Heart left ventricle (tissue), 16 donors: ENCODE measurements around the gene AMDHD2. TPM values are rescaled to one million over a fixed set of nuclear protein-coding genes. Genes with fewer than 3 reads are reported as not detected.
"Not testable (repeated sequence)": the region's sequence is repeated elsewhere in the genome, so short reads cannot be mapped to it uniquely, and the experiment has no call there.

ENCODE experiments used
- ATAC-seq, 4 donors: fragments of 200-7000 bp; cut with Tn5 transposase; one replicate each; pipeline ENCODE4 v1.9.1; 2020 to 2022; ENCODE audit warnings: moderate library complexity in 4 of 4, mild to moderate bottlenecking in 3 of 4, moderate number of reproducible peaks in 1 of 4
- DNase-seq, 5 donors: peaks; one replicate each; pipeline ENCODE4 v3.0.0-alpha.2; 2020
- H3K27ac ChIP-seq, 12 donors: fragments of 200-600 bp; sonication (generic) in 4 of 12; one replicate each; pipeline versions ENCODE4 v1.5.0 to v1.8.0; 2016 to 2022; ENCODE audit warnings: mild to moderate bottlenecking in 2 of 12
- H3K27me3 ChIP-seq, 9 donors: fragments of 200-600 bp; sonication (generic) in 2 of 9; one replicate each; pipeline versions ENCODE4 v1.5.1 to v1.8.0; 2016 to 2022; ENCODE audit warnings: mild to moderate bottlenecking in 3 of 9
- H3K36me3 ChIP-seq, 9 donors: fragments of 200-600 bp; sonication (generic) in 2 of 9; one replicate each; pipeline versions ENCODE4 v1.5.0 to v1.8.0; 2018 to 2022; ENCODE audit warnings: mild to moderate bottlenecking in 2 of 9
- H3K4me1 ChIP-seq, 12 donors: fragments of 200-600 bp; sonication (generic) in 4 of 12; one replicate each; pipeline versions ENCODE4 v1.5.0 to v1.8.0; 2016 to 2022; ENCODE audit warnings: mild to moderate bottlenecking in 3 of 12
- H3K4me3 ChIP-seq, 12 donors: fragments of 200-600 bp; sonication (generic) in 4 of 12; one replicate each; pipeline versions ENCODE4 v1.5.0 to v1.8.0; 2017 to 2022; ENCODE audit warnings: mild to moderate bottlenecking in 9 of 12, moderate library complexity in 4 of 12
- H3K9me3 ChIP-seq, 12 donors: fragments of 200-600 bp; sonication (generic) in 4 of 12; one replicate each; pipeline versions ENCODE4 v1.5.0 to v1.8.0; 2016 to 2022; ENCODE audit warnings: mild to moderate bottlenecking in 1 of 12
- CTCF ChIP-seq, 12 donors: fragments of 200-600 bp; sonication (generic) in 4 of 12; IDR thresholded peaks; one replicate each; pipeline versions ENCODE4 v1.5.0 to v1.8.0; 2018 to 2022; ENCODE audit warnings: antibody characterized with exemption in 12 of 12, mild to moderate bottlenecking in 5 of 12
- POLR2A ChIP-seq, 2 donors: fragments of 450-650 bp; IDR thresholded peaks; one replicate each; pipeline ENCODE4 v1.6.1; 2017; ENCODE audit warnings: antibody characterized with exemption in 2 of 2, mild to moderate bottlenecking in 2 of 2, moderate library complexity in 2 of 2
- WGBS, 4 donors: extraction: QIAGEN DNeasy Blood & Tissue Kit in 2 of 4; methylation state at CpG; one replicate each; pipeline versions ENCODE4 v1.1.5 to v1.1.7; 2013 to 2018; 5-methylcytosine and 5-hydroxymethylcytosine counted together
- intact Hi-C, 10 donors: fragments of 100-400 bp; cut with DNase I; formaldehyde crosslinking; loops; one replicate each; pipeline versions ENCODE4 v1.11.1 to v1.14.2; 2022
- polyA plus RNA-seq, 2 donors: library from polyadenylated mRNA; stranded (reverse); fragments of 200-250 nt; gene quantifications; one replicate each; pipeline ENCODE4 v1.2.3, GENCODE V29; 2013
- total RNA-seq, 9 donors: library from RNA; depleted of rRNA in 2 of 9; stranded (reverse); fragments of >200 nt in 2 of 9; fragmentation: NEBNext Ultra II Directional in 3 of 9; extraction: Animal tissue kit (Norgen Biotek cat#: 25700) in 3 of 9; gene quantifications; one replicate each; pipeline versions ENCODE4 v1.1.0 to v1.2.4, GENCODE V29; 2016 to 2023
- donor health status: ischemic (EF 13 %, LVEDD 7.1; RV severe dilation, severe dysfunction).
- donor health status: healthy with polysubstance abuse.
- donor health status: DM: no; HTN: yes; CAD: no.
- donor health status: DM: no; HTN: no; CAD: no.
- donor health status: ischemic (EF 25% LVEDD 6.9; RV normal size, moderate dysfunction).
- donor health status: ischemic (EF 25% LVEDD 5.7; RV mildly dilated, moderate dysfunction).
- donor health status: healthy.
- donor health status: DM: yes; HTN: yes; CAD: no.
- donor health status: ischemic (EF 35%, LVEDD 5.7; RV mildly dilated, moderate dysfunction).
- donor health status: nonischemic (EF 11% LVEDD 7.7; RV severe dilation, severe dysfunction).
- donor health status: DM: yes; HTN: yes; CAD: no.
- donor health status: PGD.
- donor health status: ischemic (EF 29% LVEDD 5.4; RV normal size, mild dysfunction).
- donor health status: nonischemic (EF 23%, LVEDD 6.1; RV moderate dilation, normal function).

AMDHD2 gene
- total and polyA plus RNA-seq, 11 donors = 8.9 to 34.0 (median 11.8) TPM

- no peak for TF ChIP-seq POLR2A (IDR thresholded peaks at IDR 0.05)
- no peak for TF ChIP-seq CTCF (IDR thresholded peaks at IDR 0.05)
- no peak for ATAC-seq
- H3K36me3 ChIP-seq = no peaks in the 10 kb centered on the region
- intact Hi-C loops = loop anchor here in 1 of 10 donors (1.0 kb wide), 1 partner anchor 17 kb away; no protein-coding TSS in a partner anchor
- peaks cover 11 to 23% (median 22%) of the 10 kb centered on the region in 9 donors for H3K27me3 ChIP-seq
- H3K9me3 ChIP-seq = no peaks in the 10 kb centered on the region
- H3K4me1 ChIP-seq = peaks cover 7 to 40% (median 24%) of the 10 kb centered on the region in 12 donors
- H3K4me3 ChIP-seq = peak overlapping the region in 2 of 12 donors; percentile 9 to 75
- 96 to 98% (median 96%) methylated on average over 9 of the region's 9 CpGs for WGBS, 4 donors
- DNase-seq = no peak
- H3K27ac ChIP-seq = no peak overlapping the region
Observed at GRCh38 chr16:2476345-2476720, 43.8 kb upstream of the AMDHD2 start.

- Histone ChIP-seq H3K36me3 (no peaks in the 10 kb centered on the region), H3K9me3 (no peaks in the 10 kb centered on the region), H3K27ac (no peak overlapping the region), H3K4me3 (peak overlapping the region in 1 of 12 donors; percentile 9), H3K27me3 (peaks cover 7 to 19% (median 18%) of the 10 kb centered on the region in 9 donors), H3K4me1 (peaks cover 5 to 36% (median 20%) of the 10 kb centered on the region in 12 donors)
- 90 to 98% (median 91%) methylated on average over 3 of the region's 3 CpGs for WGBS, 4 donors
- DNase-seq (no peak), ATAC-seq (no peak)
- TF ChIP-seq POLR2A (IDR thresholded peaks at IDR 0.05) = no peak
- TF ChIP-seq CTCF (IDR thresholded peaks at IDR 0.05) = no peak
- intact Hi-C loops = loop anchor here in 1 of 10 donors (1.0 kb wide), 1 partner anchor 17 kb away; no protein-coding TSS in a partner anchor
Observed at GRCh38 chr16:2476741-2477140, 43.4 kb upstream of the AMDHD2 start.

- Histone ChIP-seq H3K27ac (no peak overlapping the region), H3K9me3 (no peaks in the 10 kb centered on the region), H3K27me3 (peaks cover 6 to 13% (median 12%) of the 10 kb centered on the region in 9 donors), H3K4me3 (no peak overlapping the region), H3K4me1 (peaks cover 5 to 33% (median 18%) of the 10 kb centered on the region in 12 donors), H3K36me3 (no peaks in the 10 kb centered on the region)
- ATAC-seq = no peak
- WGBS, 4 donors = 91 to 99% (median 97%) methylated on average over 3 of the region's 3 CpGs
- no peak for DNase-seq
- TF ChIP-seq POLR2A (IDR thresholded peaks at IDR 0.05) (no peak), CTCF (IDR thresholded peaks at IDR 0.05) (no peak)
- intact Hi-C loops = no loop called here
Observed at GRCh38 chr16:2477327-2477726, 42.8 kb upstream of the AMDHD2 start.

GRCh38 chr16:2478279-2478678 is 41.9 kb upstream of the AMDHD2 start:
- 83 to 91% (median 84%) methylated on average over 8 of the region's 8 CpGs for WGBS, 4 donors
- TF ChIP-seq POLR2A (IDR thresholded peaks at IDR 0.05) (no peak), CTCF (IDR thresholded peaks at IDR 0.05) (no peak)
- Histone ChIP-seq H3K4me3 (no peak overlapping the region), H3K27ac (no peak overlapping the region), H3K9me3 (no peaks in the 10 kb centered on the region), H3K36me3 (no peaks in the 10 kb centered on the region), H3K27me3 (peaks cover 0 to 4% (median 3%) of the 10 kb centered on the region in 9 donors), H3K4me1 (peaks cover 5 to 40% (median 23%) of the 10 kb centered on the region in 12 donors)
- intact Hi-C loops = no loop called here
- ATAC-seq = no peak
- no peak for DNase-seq

- intact Hi-C loops = loop anchor here in 1 of 10 donors (5.0 kb wide), 1 partner anchor 48 kb away; no protein-coding TSS in a partner anchor
- WGBS, 4 donors = 95 to 98% (median 95%) methylated on average over 10 of the region's 10 CpGs
- not testable (repeated sequence) for H3K36me3 ChIP-seq, H3K4me3 ChIP-seq, DNase-seq, H3K27me3 ChIP-seq, H3K9me3 ChIP-seq, H3K27ac ChIP-seq, ATAC-seq
- H3K4me1 ChIP-seq = peaks cover 0 to 30% (median 17%) of the 10 kb centered on the region in 12 donors
Observed at GRCh38 chr16:2479996-2480395, 40.2 kb upstream of the AMDHD2 start.
